HEK293 (cell line): ENCODE data around the gene FGFR2.

ENCODE experiments used
- CTCF ChIA-PET: fragments of 350-600 bp; formaldehyde crosslinking; extraction: SDS; loops from one replicate; lab custom pipeline; 2021; ENCODE audit warnings: antibody characterized with exemption; lab: Yijun Ruan, JAX
- POLR2A ChIA-PET: fragments of 300-600 bp; formaldehyde crosslinking; extraction: SDS; loops from one replicate; lab custom pipeline; 2020; ENCODE audit warnings: antibody characterized with exemption, inconsistent platforms; lab: Yijun Ruan, JAX
- H3K27ac ChIP-seq: fragments of 200-500 bp; sonication (Bioruptor generic); 2 replicates; pipeline ENCODE4 v1.5.1; 2014; ENCODE audit warnings: low read depth, low read length, control low read depth, inconsistent platforms; ENCODE audit errors: extremely low read depth
- H3K36me3 ChIP-seq, 2 experiments: fragments of 200-500 bp in 1 of 2; sonication (Bioruptor generic) in 1 of 2; 1 replicate in 1 of 2; 2 replicates in 1 of 2; pipeline ENCODE4 v1.5.1; 2014 to 2017; ENCODE audit warnings: inconsistent platforms in 2 of 2, low read length in 2 of 2; ENCODE audit not compliant: control insufficient read depth in 2 of 2, insufficient read depth in 1 of 2
- H3K4me1 ChIP-seq: fragments of 200-500 bp; sonication (Bioruptor generic); 2 replicates; pipeline ENCODE4 v1.5.1; 2014; ENCODE audit warnings: mild to moderate bottlenecking, low read length, inconsistent platforms; ENCODE audit not compliant: control insufficient read depth, insufficient read depth
- H3K4me3 ChIP-seq: 2 replicates; pipeline ENCODE4 v1.5.1; 2011; ENCODE audit warnings: low read depth, mild to moderate bottlenecking, control low read depth, low read length, moderate library complexity
- H3K9me3 ChIP-seq: fragments of 200-500 bp; sonication (Bioruptor generic); 2 replicates; pipeline ENCODE4 v1.5.1; 2014; ENCODE audit warnings: low read depth, low read length, inconsistent platforms; ENCODE audit not compliant: control insufficient read depth, insufficient read depth
- GLI4 ChIP-seq: fragments of 450-650 bp; formaldehyde crosslinking; IDR thresholded peaks from 2 replicates; pipeline ENCODE4 v1.5.1; 2016; ENCODE audit warnings: missing biosample characterization, missing genetic modification characterization
- TSHZ1 ChIP-seq: fragments of 450-650 bp; formaldehyde crosslinking; IDR thresholded peaks from 2 replicates; pipeline ENCODE4 v1.5.1; 2016; ENCODE audit warnings: missing biosample characterization, missing genetic modification characterization, borderline replicate concordance
- ZBTB17 ChIP-seq: fragments of 450-650 bp; formaldehyde crosslinking; IDR thresholded peaks from 2 replicates; pipeline ENCODE4 v1.5.1; 2016; ENCODE audit warnings: missing biosample characterization, missing genetic modification characterization
- ZFHX2 ChIP-seq: fragments of 450-650 bp; formaldehyde crosslinking; conservative IDR thresholded peaks from 2 replicates; pipeline ENCODE4 v1.5.1; 2016; ENCODE audit warnings: missing biosample characterization, missing genetic modification characterization
- ZIC2 ChIP-seq: fragments of 450-650 bp; formaldehyde crosslinking; IDR thresholded peaks from 2 replicates; pipeline ENCODE4 v1.5.1; 2016; ENCODE audit warnings: missing biosample characterization, missing genetic modification characterization
- ZNF132 ChIP-seq: fragments of 450-650 bp; formaldehyde crosslinking; IDR thresholded peaks from 2 replicates; pipeline ENCODE4 v1.5.1; 2017; ENCODE audit warnings: missing biosample characterization, missing genetic modification characterization, borderline replicate concordance
- ZNF175 ChIP-seq: fragments of 450-650 bp; formaldehyde crosslinking; IDR thresholded peaks from 2 replicates; pipeline ENCODE4 v1.5.1; 2016; ENCODE audit warnings: missing biosample characterization, missing genetic modification characterization
- ZNF214 ChIP-seq: fragments of 450-650 bp; formaldehyde crosslinking; IDR thresholded peaks from 2 replicates; pipeline ENCODE4 v1.5.1; 2017; ENCODE audit warnings: missing biosample characterization, mild to moderate bottlenecking, missing genetic modification characterization, borderline replicate concordance
- ZNF24 ChIP-seq: fragments of 450-650 bp; formaldehyde crosslinking; IDR thresholded peaks from 2 replicates; pipeline ENCODE4 v1.5.1; 2016; ENCODE audit warnings: missing biosample characterization, missing genetic modification characterization
- ZNF280C ChIP-seq: fragments of 450-650 bp; formaldehyde crosslinking; IDR thresholded peaks from 2 replicates; pipeline ENCODE4 v1.5.1; 2016; ENCODE audit warnings: missing biosample characterization, missing genetic modification characterization
- ZNF302 ChIP-seq: fragments of 450-650 bp; formaldehyde crosslinking; IDR thresholded peaks from 2 replicates; pipeline ENCODE4 v1.5.1; 2016; ENCODE audit warnings: missing biosample characterization, missing genetic modification characterization, low read depth
- ZNF423 ChIP-seq: fragments of 450-650 bp; formaldehyde crosslinking; IDR thresholded peaks from 2 replicates; pipeline ENCODE4 v1.5.1; 2016; ENCODE audit warnings: missing biosample characterization, missing genetic modification characterization
- ZNF621 ChIP-seq: fragments of 450-650 bp; formaldehyde crosslinking; IDR thresholded peaks from 2 replicates; pipeline ENCODE4 v1.5.1; 2017; ENCODE audit warnings: missing biosample characterization, missing genetic modification characterization
- ZNF701 ChIP-seq: fragments of 450-650 bp; formaldehyde crosslinking; IDR thresholded peaks from 2 replicates; pipeline ENCODE4 v1.5.1; 2016; ENCODE audit warnings: missing biosample characterization, missing genetic modification characterization
- ZNF777 ChIP-seq: fragments of 450-650 bp; formaldehyde crosslinking; IDR thresholded peaks from 2 replicates; pipeline ENCODE4 v1.5.1; 2017; ENCODE audit warnings: missing biosample characterization, missing genetic modification characterization, borderline replicate concordance

FGFR2 gene

GRCh38 chr10:121580276-121581116, 17.7 kb downstream of the FGFR2 start:
- CTCF ChIA-PET, result no interaction called here
- no peaks in the 10 kb centered on the region for H3K9me3 ChIP-seq
- peaks cover 9% of the 10 kb centered on the region for H3K4me1 ChIP-seq
- H3K27ac ChIP-seq, result peak overlapping the region; percentile 48; the same call in 1 of the 2 replicates
- TF ChIP-seq ZNF423 (tag by site-specific recombination) (no peak), ZNF175 (tag by site-specific recombination) (no peak), ZNF280C (tag by site-specific recombination) (no peak), ZIC2 (peak; percentile 79)
- no peak overlapping the region for H3K4me3 ChIP-seq
- POLR2A ChIA-PET, result no interaction called here
- H3K36me3 ChIP-seq, result no peaks in the 10 kb centered on the region

- no peaks in the 10 kb centered on the region for H3K36me3 ChIP-seq
- CTCF ChIA-PET, result interaction anchor here (0.5 kb wide), 1 partner anchor 639 kb away, joined by 3 read pairs; no protein-coding TSS in a partner anchor
- TF ChIP-seq TSHZ1 (tag by site-specific recombination) (no peak), ZBTB17 (tag by site-specific recombination) (no peak), GLI4 (tag by site-specific recombination) (no peak), ZNF132 (tag by site-specific recombination) (no peak), ZFHX2 (tag by site-specific recombination) (no peak), ZNF621 (tag by site-specific recombination) (no peak), ZNF214 (no peak)
- no peak overlapping the region for H3K27ac ChIP-seq
- peaks cover 14% of the 10 kb centered on the region for H3K4me1 ChIP-seq
- POLR2A ChIA-PET, result no interaction called here
- H3K9me3 ChIP-seq, result no peaks in the 10 kb centered on the region
- no peak overlapping the region for H3K4me3 ChIP-seq
These were observed 18.6 kb downstream of the FGFR2 start for GRCh38 chr10:121579656-121580055.

- TF ChIP-seq ZNF777 (tag by site-specific recombination) (no peak), ZNF302 (tag by site-specific recombination) (no peak), ZNF24 (no peak), ZNF701 (tag by site-specific recombination) (no peak)
- ChIA-PET CTCF (no interaction called here), POLR2A (interaction anchor here (0.6 kb wide), 1 partner anchor 210 kb away, joined by 3 read pairs; no protein-coding TSS in a partner anchor)
- Histone ChIP-seq H3K36me3 (no peaks in the 10 kb centered on the region), H3K9me3 (no peaks in the 10 kb centered on the region), H3K4me3 (no peak overlapping the region), H3K4me1 (peaks cover 15% of the 10 kb centered on the region), H3K27ac (no peak overlapping the region)
These were observed 19.3 kb downstream of the FGFR2 start for GRCh38 chr10:121578965-121579364.
